GM13977 (cell line): Measurements from ENCODE around the gene PDE4C.

ENCODE experiments used
- DNase-seq: peaks from one replicate; pipeline ENCODE4 v3.0.0; 2012; ENCODE audit warnings: low spot score
- in situ Hi-C: fragments of 300-500 bp; cut with MboI; formaldehyde crosslinking; loops from one replicate; pipeline ENCODE4 v1.12.0; 2022; ENCODE audit warnings: low sequenced_read_pairs, low pct_unique_long_range_greater_than_20kb, mixed read lengths, inconsistent platforms; ENCODE audit not compliant: unreplicated experiment
- TF ChIP-seq, protein P1 (sequence below): IDR thresholded peaks from 2 replicates; pipeline ENCODE4 v1.5.1; 2012; ENCODE audit warnings: mild to moderate bottlenecking, control low read depth; ENCODE audit not compliant: insufficient read depth; ENCODE audit errors: extremely low read depth, missing control alignments

PDE4C gene

DNA sequence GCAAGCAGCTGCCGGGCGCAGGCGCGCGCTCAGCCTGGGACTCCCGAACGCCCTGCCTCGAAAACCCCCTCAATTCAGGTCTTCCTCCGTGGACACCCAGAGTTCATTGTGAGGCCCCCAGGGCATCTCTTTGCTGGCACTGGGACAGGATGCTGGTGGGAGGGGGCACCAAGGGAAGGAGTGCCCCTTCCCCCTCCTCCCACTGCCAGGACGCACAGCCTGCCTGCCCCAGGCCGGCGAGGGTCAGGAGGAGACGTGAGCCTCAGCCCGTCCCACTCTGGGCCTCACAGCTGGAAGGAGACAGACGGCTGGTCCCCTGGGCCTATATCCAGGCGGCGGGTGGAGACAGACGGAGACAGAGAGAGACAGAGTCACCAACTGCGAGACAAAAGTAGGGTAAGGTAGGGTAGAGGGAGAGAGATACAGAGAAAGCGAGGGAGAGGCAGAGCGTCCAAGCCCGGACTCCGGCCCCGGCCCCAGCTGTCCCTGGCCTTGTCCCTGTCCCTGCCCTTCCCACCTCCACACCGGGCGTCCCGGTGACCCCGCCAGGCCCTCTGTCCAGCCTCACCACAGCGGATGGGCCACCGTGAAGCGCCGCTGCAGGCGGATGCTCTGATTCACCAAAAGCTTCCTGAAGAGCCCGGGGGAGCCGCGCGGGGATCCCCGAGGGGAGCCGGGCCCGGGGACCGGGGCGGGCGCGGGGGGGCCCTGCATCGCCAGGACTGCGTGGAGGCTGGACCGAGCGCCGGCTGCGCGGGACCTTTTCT is at the start of gene PDE4C:
Gene PDE4C, minus strand, starts transcription at position 737 of the 767 bp plus-strand sequence. Its CDS starts 23 bp downstream, at position 714.
- in situ Hi-C loops, result no loop called here
- TF ChIP-seq, protein P1, sequence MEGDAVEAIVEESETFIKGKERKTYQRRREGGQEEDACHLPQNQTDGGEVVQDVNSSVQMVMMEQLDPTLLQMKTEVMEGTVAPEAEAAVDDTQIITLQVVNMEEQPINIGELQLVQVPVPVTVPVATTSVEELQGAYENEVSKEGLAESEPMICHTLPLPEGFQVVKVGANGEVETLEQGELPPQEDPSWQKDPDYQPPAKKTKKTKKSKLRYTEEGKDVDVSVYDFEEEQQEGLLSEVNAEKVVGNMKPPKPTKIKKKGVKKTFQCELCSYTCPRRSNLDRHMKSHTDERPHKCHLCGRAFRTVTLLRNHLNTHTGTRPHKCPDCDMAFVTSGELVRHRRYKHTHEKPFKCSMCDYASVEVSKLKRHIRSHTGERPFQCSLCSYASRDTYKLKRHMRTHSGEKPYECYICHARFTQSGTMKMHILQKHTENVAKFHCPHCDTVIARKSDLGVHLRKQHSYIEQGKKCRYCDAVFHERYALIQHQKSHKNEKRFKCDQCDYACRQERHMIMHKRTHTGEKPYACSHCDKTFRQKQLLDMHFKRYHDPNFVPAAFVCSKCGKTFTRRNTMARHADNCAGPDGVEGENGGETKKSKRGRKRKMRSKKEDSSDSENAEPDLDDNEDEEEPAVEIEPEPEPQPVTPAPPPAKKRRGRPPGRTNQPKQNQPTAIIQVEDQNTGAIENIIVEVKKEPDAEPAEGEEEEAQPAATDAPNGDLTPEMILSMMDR, result no peak

DNA sequence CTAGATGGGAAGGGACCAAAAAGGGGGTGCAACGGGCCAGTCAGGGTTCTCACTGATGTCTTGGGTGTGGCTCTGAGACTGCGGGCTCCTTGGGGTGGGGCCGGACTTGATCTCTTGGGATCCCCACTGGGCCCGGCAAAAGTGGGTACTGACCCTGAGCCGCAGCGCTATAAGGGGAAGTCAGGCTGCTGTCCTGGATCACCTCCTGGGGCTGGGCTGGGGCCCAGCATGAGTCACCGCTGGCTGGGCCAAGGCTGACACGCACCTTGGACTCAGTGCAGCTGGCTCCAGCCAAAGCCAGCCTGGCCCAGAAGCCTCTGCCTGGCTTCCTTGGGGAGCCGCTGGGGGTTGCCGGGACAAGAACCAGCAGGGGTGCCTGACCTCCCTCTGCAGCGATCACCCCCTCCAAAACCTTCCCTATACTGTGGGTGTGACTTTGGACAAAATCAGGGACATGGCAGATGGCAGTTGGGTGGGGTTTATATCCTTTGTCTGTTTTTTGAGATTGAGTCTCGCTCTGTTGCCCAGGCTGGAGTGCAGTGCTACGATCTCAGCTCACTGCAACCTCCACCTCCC is 48.6 kb upstream of the PDE4C start:
- in situ Hi-C loops, result loop anchor here (5.0 kb wide), 1 partner anchor 47 kb away; the partner anchor contains the start of gene LSM4
- no peak for DNase-seq
- TF ChIP-seq, protein P1, result no peak

More for the DNA sequence above, at the start of gene PDE4C:
- DNase-seq, result no peak

DNA sequence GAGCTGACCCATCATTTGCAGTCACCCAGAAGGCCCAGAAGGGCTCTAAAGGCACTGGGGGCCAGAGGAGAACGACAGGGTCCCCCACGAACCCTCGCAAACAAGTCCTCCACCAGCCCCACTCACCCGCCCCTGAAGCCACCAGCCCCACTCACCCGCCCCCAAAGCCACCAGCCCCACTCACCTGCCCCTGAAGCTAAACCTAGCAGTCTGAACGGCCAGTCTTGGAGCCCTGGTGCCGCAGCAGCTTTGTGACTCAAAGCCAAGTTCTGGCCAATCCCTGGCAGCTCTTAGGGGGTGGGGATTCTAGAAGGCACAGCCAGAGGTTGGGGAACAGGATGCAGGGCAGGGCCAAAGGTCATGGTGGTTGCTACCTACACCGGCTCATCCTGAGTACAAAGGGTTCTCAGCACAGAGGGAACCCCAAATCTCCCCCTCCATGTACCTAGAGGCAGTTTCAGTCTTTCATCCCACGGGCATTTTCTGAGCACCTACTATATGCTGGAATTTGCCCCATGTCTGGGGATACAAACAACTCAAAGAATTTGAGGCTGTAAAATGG is 48.1 kb upstream of the PDE4C start, which contains the start of gene IQCN:
Gene IQCN, minus strand, starts transcription at position 234 of the 562 bp plus-strand sequence. CDS start 4,974 bp downstream, outside the sequence.
- DNase-seq, result no peak
- TF ChIP-seq, protein P1, result no peak
- in situ Hi-C loops, result no loop called here

DNA sequence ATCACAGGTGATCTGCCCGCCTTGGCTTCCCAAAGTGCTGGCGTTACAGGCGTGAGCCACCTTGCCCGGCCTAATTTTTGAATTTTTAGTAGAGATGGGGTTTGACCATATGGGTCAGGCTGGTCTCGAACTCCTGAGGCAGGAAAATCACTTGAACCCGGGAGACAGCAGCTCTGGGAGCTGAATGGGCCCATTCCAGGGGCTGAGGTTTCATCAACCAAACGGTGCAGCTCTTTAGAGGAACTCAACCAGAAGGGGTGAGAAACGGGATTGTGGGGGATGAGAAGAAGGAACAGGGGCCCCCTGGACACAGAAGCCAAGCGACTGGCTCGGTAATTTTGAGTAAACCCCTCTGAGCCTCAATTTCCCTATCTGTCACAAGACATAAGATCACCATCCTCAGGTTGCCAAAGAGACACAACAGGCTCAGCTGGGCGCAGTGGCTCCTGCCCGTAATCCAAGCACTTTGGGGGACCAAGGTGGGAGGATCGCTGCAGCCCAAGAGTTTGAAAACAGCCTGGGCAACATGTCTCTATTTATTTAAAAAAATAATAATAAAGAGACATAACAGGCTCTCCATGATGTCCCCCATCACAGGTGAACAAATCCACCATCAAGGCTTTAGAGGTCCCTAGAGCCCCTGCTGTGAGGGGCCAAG is 47.5 kb upstream of the PDE4C start:
- no peak for DNase-seq
- in situ Hi-C loops, result no loop called here

DNA sequence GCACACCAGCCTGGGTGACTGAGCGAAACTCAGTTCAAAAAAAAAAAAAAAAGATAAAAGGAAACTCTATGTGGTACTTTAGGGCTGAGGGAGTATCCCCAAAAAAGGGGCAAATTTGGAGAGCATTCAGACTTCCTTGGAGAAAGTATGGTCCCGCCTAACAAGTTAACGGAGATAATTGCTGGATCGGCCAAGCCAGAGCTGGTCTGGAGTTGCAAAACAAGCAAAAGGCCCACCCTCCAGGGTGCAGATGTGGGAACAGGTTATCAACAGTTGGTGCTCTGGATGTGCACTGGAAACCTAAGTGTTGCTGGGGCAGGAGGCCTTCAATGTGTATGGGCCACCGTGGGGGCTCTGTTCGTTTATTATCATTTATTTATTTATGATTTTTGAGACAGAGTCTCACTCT is 45.2 kb upstream of the PDE4C start:
- DNase-seq, result no peak
- TF ChIP-seq, protein P1, result no peak
- in situ Hi-C loops, result no loop called here

More for the DNA sequence above, 47.5 kb upstream of the PDE4C start:
- TF ChIP-seq, protein P1, result no peak

DNA sequence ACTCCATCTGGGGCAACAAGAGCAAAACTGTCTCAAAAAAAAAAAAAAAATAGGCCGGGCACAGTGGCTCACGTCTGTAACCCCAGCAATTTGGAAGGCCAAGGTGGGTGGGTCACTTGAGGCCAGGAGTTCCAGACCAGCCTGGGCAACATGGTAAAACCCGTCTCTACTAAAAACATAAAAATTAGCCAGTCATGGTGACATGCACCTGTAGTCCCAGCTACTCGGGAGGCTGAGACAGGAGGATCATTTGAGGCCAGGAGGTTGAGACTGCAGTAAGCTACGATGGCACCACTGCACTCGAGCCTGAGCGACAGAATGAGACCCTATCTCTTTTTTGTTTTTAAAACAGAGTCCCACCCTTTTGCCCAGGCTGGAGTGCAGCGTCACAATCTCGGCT is 44.1 kb upstream of the PDE4C start:
- no peak for DNase-seq
- in situ Hi-C loops, result no loop called here
- TF ChIP-seq, protein P1, result no peak
